Trophoblast cell (in vitro differentiated cells and primary cell): ENCODE measurements around the gene HERC2.
"Not testable (repeated sequence)": the region's sequence is repeated elsewhere in the genome, so short reads cannot be mapped to it uniquely, and the experiment has no call there.

Source experiments
- DNase-seq, 2 donors: peaks; one replicate each; pipeline ENCODE4 v3.0.0-alpha.2; 2016
- H2AFZ ChIP-seq: 2 replicates; pipeline ENCODE4 v1.6.1; 2013; ENCODE audit warnings: low read length, moderate library complexity, mild to moderate bottlenecking; ENCODE audit not compliant: insufficient read depth, poor library complexity
- H2AK5ac ChIP-seq: 2 replicates; pipeline ENCODE4 v1.6.1; 2013; ENCODE audit warnings: mild to moderate bottlenecking, low read length
- H2BK120ac ChIP-seq: 2 replicates; pipeline ENCODE4 v1.6.1; 2013; ENCODE audit warnings: low read length, mild to moderate bottlenecking, moderate library complexity; ENCODE audit not compliant: insufficient read depth, poor library complexity
- H2BK12ac ChIP-seq: 2 replicates; pipeline ENCODE4 v1.6.1; 2013; ENCODE audit warnings: mild to moderate bottlenecking, low read length, moderate library complexity
- H2BK5ac ChIP-seq: 2 replicates; pipeline ENCODE4 v1.6.1; 2013; ENCODE audit warnings: low read length, low read depth, moderate library complexity, mild to moderate bottlenecking; ENCODE audit not compliant: poor library complexity
- H3K14ac ChIP-seq: 2 replicates; pipeline ENCODE4 v1.6.1; 2013; ENCODE audit warnings: mild to moderate bottlenecking, low read length
- H3K18ac ChIP-seq: 2 replicates; pipeline ENCODE4 v1.6.1; 2013; ENCODE audit warnings: mild to moderate bottlenecking, low read length
- H3K23ac ChIP-seq: 2 replicates; pipeline ENCODE4 v1.6.1; 2013; ENCODE audit warnings: low read length
- H3K27ac ChIP-seq: 2 replicates; pipeline ENCODE4 v1.5.1; 2013; ENCODE audit warnings: low read depth, mild to moderate bottlenecking, inconsistent platforms, low read length, moderate library complexity
- H3K27me3 ChIP-seq: 2 replicates; pipeline ENCODE4 v1.6.1; 2013; ENCODE audit warnings: inconsistent platforms, mild to moderate bottlenecking, low read length, moderate library complexity; ENCODE audit not compliant: insufficient read depth
- H3K36me3 ChIP-seq, 2 experiments: 1 replicate in 1 of 2; 2 replicates in 1 of 2; pipeline ENCODE4 v1.6.1; 2013; ENCODE audit warnings: low read length in 2 of 2, mild to moderate bottlenecking in 2 of 2, moderate library complexity in 1 of 2; ENCODE audit not compliant: insufficient read depth in 2 of 2, control insufficient read depth in 1 of 2
- H3K4ac ChIP-seq: 2 replicates; pipeline ENCODE4 v1.6.1; 2013; ENCODE audit warnings: low read depth, mild to moderate bottlenecking, low read length, moderate library complexity
- H3K4me1 ChIP-seq, 2 experiments: 1 replicate in 1 of 2; 2 replicates in 1 of 2; pipeline ENCODE4 v1.6.1; 2013; ENCODE audit warnings: low read length in 2 of 2, mild to moderate bottlenecking in 2 of 2, moderate library complexity in 1 of 2; ENCODE audit not compliant: insufficient read depth in 2 of 2, control insufficient read depth in 1 of 2
- H3K4me2 ChIP-seq: 2 replicates; pipeline ENCODE4 v1.6.1; 2013; ENCODE audit warnings: inconsistent platforms, mild to moderate bottlenecking, low read length, moderate library complexity
- H3K4me3 ChIP-seq: 2 replicates; pipeline ENCODE4 v1.5.1; 2013; ENCODE audit warnings: mild to moderate bottlenecking, low read depth, low read length, inconsistent platforms
- H3K79me1 ChIP-seq: one replicate; pipeline ENCODE4 v1.6.1; 2013; ENCODE audit warnings: low read length
- H3K79me2 ChIP-seq: 2 replicates; pipeline ENCODE4 v1.6.1; 2013; ENCODE audit warnings: low read length, mild to moderate bottlenecking; ENCODE audit not compliant: control insufficient read depth, insufficient read depth, poor library complexity
- H3K9ac ChIP-seq: 2 replicates; pipeline ENCODE4 v1.6.1; 2013; ENCODE audit warnings: mild to moderate bottlenecking, low read length
- H3K9me3 ChIP-seq: 2 replicates; pipeline ENCODE4 v1.6.1; 2013; ENCODE audit warnings: low read depth, mild to moderate bottlenecking, control low read depth, inconsistent platforms, low read length; ENCODE audit not compliant: insufficient read depth
- H4K12ac ChIP-seq: 2 replicates; pipeline ENCODE4 v1.6.1; 2013; ENCODE audit warnings: low read depth, mild to moderate bottlenecking, low read length, moderate library complexity
- H4K8ac ChIP-seq: 2 replicates; pipeline ENCODE4 v1.6.1; 2013; ENCODE audit warnings: low read depth, mild to moderate bottlenecking, low read length, moderate library complexity
- H4K91ac ChIP-seq: one replicate; pipeline ENCODE4 v1.6.1; 2013; ENCODE audit warnings: low read depth, mild to moderate bottlenecking, low read length, moderate library complexity
- WGBS: extraction: QIAGEN DNeasy Blood & Tissue Kit; methylation state at CpG from one replicate; pipeline ENCODE4 v1.1.7; 2013; ENCODE audit warnings: missing lambda C conversion rate; ENCODE audit not compliant: insufficient read length, insufficient coverage; ENCODE audit errors: extremely low coverage; 5-methylcytosine and 5-hydroxymethylcytosine counted together

HERC2 gene

GRCh38 chr15:28319725-28320124, 2.3 kb downstream of the HERC2 start:
- H4K12ac ChIP-seq, H3K4ac ChIP-seq, H2BK12ac ChIP-seq, H4K91ac ChIP-seq, H3K4me1 ChIP-seq, H2AK5ac ChIP-seq, H3K23ac ChIP-seq, H3K9me3 ChIP-seq, H3K18ac ChIP-seq, DNase-seq, H3K27me3 ChIP-seq, H2BK5ac ChIP-seq, H4K8ac ChIP-seq, H3K27ac ChIP-seq, H3K79me2 ChIP-seq, H3K9ac ChIP-seq, H2BK120ac ChIP-seq, H3K4me2 ChIP-seq, H3K14ac ChIP-seq, H3K79me1 ChIP-seq, H2AFZ ChIP-seq, H3K36me3 ChIP-seq, H3K4me3 ChIP-seq: not testable (repeated sequence)
- WGBS = no CpG with 5 or more reads among the region's 1 CpG

- not testable (repeated sequence) for H3K18ac ChIP-seq, H4K8ac ChIP-seq
- no CpG with 5 or more reads among the region's 3 CpGs for WGBS
Observed at GRCh38 chr15:28318828-28319227, 3.2 kb downstream of the HERC2 start.

GRCh38 chr15:28318122-28318521, 3.9 kb downstream of the HERC2 start:
- not testable (repeated sequence) for H3K4ac ChIP-seq, H3K14ac ChIP-seq, H3K4me1 ChIP-seq, H2BK120ac ChIP-seq, H2BK12ac ChIP-seq, DNase-seq, H3K79me2 ChIP-seq, H3K27ac ChIP-seq, H2AK5ac ChIP-seq, H3K4me3 ChIP-seq, H2BK5ac ChIP-seq, H3K23ac ChIP-seq, H3K9me3 ChIP-seq, H3K27me3 ChIP-seq, H4K8ac ChIP-seq, H4K91ac ChIP-seq, H3K18ac ChIP-seq, H3K79me1 ChIP-seq, H4K12ac ChIP-seq, H2AFZ ChIP-seq, H3K4me2 ChIP-seq, H3K36me3 ChIP-seq, H3K9ac ChIP-seq
- WGBS = no CpG with 5 or more reads among the region's 13 CpGs

More at GRCh38 chr15:28318828-28319227, 3.2 kb downstream of the HERC2 start:
- not testable (repeated sequence) for H2AK5ac ChIP-seq, H3K36me3 ChIP-seq, H3K27ac ChIP-seq, DNase-seq, H3K9me3 ChIP-seq, H2BK120ac ChIP-seq, H3K4me2 ChIP-seq, H3K4me3 ChIP-seq, H3K27me3 ChIP-seq, H2BK5ac ChIP-seq, H3K9ac ChIP-seq, H3K23ac ChIP-seq, H3K79me2 ChIP-seq, H4K12ac ChIP-seq, H2AFZ ChIP-seq, H3K79me1 ChIP-seq, H4K91ac ChIP-seq, H3K4me1 ChIP-seq, H2BK12ac ChIP-seq, H3K14ac ChIP-seq, H3K4ac ChIP-seq

- not testable (repeated sequence) for H3K79me2 ChIP-seq, H3K4ac ChIP-seq, DNase-seq, H2BK5ac ChIP-seq, H2BK120ac ChIP-seq, H2AFZ ChIP-seq, H3K27me3 ChIP-seq, H3K9me3 ChIP-seq, H4K91ac ChIP-seq, H3K4me3 ChIP-seq, H2BK12ac ChIP-seq, H4K12ac ChIP-seq, H3K36me3 ChIP-seq, H3K79me1 ChIP-seq, H3K4me2 ChIP-seq, H3K14ac ChIP-seq, H3K9ac ChIP-seq, H3K4me1 ChIP-seq, H3K27ac ChIP-seq, H4K8ac ChIP-seq, H3K23ac ChIP-seq, H2AK5ac ChIP-seq, H3K18ac ChIP-seq
- WGBS = no CpG with 5 or more reads among the region's 7 CpGs
Observed at GRCh38 chr15:28316958-28317357, 5.0 kb downstream of the HERC2 start.
